ENCODE results near the gene ADAMTS14.
"Not testable (repeated sequence)": the region's sequence is repeated elsewhere in the genome, so short reads cannot be mapped to it uniquely, and the experiment has no call there.

ADAMTS14 gene, protein sequence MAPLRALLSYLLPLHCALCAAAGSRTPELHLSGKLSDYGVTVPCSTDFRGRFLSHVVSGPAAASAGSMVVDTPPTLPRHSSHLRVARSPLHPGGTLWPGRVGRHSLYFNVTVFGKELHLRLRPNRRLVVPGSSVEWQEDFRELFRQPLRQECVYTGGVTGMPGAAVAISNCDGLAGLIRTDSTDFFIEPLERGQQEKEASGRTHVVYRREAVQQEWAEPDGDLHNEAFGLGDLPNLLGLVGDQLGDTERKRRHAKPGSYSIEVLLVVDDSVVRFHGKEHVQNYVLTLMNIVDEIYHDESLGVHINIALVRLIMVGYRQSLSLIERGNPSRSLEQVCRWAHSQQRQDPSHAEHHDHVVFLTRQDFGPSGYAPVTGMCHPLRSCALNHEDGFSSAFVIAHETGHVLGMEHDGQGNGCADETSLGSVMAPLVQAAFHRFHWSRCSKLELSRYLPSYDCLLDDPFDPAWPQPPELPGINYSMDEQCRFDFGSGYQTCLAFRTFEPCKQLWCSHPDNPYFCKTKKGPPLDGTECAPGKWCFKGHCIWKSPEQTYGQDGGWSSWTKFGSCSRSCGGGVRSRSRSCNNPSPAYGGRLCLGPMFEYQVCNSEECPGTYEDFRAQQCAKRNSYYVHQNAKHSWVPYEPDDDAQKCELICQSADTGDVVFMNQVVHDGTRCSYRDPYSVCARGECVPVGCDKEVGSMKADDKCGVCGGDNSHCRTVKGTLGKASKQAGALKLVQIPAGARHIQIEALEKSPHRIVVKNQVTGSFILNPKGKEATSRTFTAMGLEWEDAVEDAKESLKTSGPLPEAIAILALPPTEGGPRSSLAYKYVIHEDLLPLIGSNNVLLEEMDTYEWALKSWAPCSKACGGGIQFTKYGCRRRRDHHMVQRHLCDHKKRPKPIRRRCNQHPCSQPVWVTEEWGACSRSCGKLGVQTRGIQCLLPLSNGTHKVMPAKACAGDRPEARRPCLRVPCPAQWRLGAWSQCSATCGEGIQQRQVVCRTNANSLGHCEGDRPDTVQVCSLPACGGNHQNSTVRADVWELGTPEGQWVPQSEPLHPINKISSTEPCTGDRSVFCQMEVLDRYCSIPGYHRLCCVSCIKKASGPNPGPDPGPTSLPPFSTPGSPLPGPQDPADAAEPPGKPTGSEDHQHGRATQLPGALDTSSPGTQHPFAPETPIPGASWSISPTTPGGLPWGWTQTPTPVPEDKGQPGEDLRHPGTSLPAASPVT

DNA sequence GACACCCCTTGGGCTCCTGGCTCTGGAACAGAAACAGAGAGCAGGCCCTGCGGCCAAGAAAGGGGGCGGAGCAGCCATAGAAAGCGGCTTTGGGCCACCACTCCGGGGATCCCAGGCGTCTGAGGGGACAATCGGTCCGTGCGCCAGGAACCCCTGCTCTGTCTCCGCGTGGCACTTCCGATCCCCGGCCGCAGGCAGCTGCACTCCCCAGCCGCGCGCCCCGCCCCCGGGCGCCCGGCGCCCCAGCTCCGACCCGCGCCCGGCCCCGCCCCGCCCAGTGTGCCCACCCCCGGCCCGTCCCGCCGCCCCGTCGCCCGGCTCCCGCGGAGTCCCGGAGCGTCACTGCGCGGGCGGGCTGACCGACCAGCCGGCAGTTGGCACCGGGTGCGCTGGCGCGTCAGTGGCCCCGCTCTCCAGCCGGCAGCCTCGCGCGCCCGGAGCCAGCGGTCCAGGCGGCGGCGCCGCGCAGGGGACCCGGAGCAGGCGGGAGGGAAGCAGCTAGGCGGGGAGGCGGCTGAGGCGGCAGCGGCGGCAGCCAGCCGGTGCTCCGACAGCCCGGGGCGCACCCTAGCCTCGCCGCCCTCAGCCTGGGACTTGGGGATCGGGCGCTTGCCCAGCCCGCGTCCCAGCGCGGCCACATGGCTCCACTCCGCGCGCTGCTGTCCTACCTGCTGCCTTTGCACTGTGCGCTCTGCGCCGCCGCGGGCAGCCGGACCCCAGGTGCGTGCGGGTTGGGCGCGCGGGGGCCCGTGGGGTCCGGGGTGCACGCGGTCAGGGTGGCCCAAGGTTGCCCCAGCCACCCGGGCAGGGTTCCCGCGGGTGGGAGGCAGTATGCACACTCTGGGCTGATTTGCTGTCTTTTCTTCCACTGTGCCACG, at the start of gene ADAMTS14:
Gene ADAMTS14 (plus strand): TSS at position 342 of the 878 bp plus-strand sequence. CDS start 297 bp downstream, at position 639.
- DNase-seq (ENCODE audit: low read depth in 2 of 2) = no peak

DNA sequence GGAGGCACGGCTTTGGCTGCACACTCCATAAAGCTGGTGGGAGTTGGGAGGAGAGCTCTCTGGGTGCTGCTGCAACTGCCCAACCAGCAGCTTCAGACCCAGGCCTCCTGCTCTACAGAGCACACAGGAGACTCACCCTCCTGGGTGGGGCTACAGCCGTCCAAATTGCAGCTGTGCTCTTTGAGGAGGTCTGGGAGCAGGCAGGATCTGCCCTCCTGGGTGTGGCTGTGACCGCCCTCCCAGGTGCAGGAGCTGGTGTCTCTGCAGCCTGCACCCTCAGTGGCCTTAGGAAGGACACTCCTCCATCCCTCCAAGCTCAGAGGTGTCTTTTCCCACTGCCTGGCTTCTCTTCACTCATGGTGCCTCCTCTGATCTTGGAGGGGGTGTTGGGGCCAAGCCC, 49.8 kb upstream of the ADAMTS14 start:
- no peak for DNase-seq (ENCODE audit: low read depth in 2 of 2)

DNA sequence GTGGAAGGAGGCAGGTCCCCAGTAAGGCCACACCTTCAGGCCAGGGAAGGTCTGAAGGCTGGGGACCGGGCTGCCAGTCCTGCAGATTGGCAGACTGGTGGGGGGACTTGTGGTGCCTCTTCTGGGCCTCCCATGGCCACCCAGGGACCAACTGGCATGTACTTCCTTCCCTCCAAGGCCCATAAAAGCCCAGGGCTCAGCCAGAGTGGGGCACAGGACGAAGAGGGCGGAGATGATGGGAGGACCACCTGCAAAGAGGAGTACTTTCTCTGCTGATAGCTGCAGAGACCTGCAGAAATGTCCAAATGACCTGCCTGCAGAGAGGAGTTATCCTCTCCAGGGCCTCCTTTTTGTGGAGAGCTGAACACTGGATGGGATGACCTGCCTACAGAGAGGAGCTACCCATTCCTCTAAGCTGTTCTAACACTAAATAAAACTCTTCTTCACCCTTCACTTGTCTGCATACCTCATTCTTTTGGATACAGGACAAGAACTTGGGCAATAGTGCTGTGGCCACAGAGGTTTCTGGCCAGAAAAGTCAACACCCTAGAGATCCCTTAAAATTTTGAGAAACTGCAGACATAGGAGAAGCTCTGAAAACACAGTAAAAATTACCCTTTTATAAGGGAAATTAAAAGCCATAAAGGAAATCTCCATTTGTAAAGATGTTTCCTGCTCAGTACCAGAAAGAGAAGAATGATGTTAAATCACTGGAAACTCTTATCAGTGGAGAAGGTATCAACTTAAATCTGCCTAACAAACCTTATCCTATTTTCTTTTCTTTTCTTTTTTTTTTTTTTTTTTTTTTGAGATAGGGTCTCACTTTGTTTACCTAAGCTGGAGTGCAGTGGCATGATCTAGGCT, 49.1 kb upstream of the ADAMTS14 start:
- DNase-seq (ENCODE audit: low read depth in 2 of 2) = no peak

DNA sequence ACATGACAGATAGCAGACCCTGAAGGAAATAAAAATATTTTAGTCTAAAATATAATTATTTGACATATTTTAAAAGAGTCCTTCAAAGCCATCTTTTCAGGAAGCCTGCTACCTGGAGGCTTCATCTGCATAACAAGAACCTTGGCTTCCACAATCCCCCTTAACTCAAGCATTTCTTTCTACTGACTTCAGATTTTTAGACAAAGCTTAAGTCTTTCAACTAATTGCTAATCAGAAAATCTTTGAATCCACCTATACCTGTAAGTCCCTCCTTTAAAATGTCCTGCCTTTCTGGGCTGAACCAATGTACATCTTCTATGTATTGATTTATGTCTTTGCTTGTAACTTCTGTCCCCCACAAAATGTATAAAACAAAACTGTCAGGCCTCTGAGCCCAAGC, 46.2 kb upstream of the ADAMTS14 start:
- DNase-seq (ENCODE audit: low read depth in 2 of 2) = no peak

DNA sequence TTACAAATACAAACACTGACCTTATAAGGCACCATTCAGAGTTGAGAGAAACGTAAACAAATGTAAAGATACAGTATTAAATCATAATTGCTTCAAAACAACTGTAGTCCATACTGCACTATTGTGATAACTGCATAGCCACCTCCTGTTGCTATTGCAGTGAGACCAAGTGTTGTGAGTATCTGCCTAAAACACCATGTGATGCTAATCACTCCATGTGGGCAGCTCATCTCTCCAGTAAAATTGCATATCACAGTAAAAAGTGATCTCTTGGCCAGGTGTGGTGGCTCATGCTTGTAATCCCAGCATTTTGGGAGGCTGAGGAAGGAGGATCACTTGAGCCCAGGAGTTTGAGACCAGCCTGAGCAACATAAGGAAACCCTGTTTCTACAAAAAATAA, 43.0 kb upstream of the ADAMTS14 start:
- DNase-seq (ENCODE audit: low read depth in 2 of 2) = no peak

DNA sequence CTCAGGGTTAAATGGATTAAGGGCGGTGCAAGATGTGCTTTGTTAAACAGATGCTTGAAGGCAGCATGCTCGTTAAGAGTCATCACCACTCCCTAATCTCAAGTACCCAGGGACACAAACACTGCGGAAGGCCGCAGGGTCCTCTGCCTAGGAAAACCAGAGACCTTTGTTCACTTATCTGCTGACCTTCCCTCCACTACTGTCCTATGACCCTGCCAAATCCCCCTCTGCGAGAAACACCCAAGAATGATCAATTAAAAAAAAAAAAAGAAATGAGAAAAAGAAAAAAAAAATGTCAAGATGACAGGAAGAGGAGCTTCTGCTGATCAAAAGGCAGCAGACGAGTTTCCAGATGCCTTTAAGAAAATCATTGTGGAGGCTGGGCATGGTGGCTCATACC, 40.6 kb upstream of the ADAMTS14 start:
- DNase-seq (ENCODE audit: low read depth in 2 of 2) = not testable (repeated sequence)

DNA sequence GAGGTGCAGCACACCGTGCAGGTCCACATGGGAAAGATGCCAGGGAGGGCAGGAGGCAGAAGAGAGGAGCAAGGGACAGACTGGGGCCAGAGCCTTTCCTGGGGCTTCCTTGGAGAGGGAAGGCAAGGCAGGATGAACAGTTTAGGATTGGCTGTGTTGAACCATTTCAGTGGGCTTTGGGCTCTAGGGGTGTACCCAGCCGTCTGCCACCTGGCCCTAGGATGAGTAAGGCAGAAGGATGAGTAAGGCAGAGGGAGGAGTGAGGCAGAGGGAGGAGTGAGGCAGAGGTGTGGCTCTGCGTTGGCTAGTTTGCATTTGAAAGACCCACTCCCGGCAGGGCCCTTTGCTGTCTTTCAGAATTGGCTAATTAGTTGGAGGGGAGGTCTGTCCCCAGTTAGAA, 38.3 kb upstream of the ADAMTS14 start:
- DNase-seq (ENCODE audit: low read depth in 2 of 2) = no peak

DNA sequence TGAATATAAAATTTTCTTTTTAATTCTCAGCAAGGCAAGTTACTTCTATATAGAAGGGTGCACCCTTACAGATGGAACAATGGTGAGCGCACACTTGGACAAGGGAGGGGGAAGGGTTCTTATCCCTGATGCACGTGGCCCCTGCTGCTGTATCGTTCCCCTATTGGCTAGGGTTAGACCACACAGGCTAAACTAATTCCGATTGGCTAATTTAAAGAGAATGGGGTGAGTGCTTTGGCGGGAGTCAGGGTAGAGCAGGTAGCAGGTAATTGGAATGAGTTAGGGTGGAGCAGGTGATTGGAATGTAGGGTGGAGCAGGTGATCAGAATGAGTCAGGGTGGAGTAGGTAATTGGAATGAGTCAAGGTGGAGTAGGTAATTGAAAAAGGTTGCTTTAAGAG, 37.8 kb upstream of the ADAMTS14 start:
- DNase-seq (ENCODE audit: low read depth in 2 of 2) = not testable (repeated sequence)

DNA sequence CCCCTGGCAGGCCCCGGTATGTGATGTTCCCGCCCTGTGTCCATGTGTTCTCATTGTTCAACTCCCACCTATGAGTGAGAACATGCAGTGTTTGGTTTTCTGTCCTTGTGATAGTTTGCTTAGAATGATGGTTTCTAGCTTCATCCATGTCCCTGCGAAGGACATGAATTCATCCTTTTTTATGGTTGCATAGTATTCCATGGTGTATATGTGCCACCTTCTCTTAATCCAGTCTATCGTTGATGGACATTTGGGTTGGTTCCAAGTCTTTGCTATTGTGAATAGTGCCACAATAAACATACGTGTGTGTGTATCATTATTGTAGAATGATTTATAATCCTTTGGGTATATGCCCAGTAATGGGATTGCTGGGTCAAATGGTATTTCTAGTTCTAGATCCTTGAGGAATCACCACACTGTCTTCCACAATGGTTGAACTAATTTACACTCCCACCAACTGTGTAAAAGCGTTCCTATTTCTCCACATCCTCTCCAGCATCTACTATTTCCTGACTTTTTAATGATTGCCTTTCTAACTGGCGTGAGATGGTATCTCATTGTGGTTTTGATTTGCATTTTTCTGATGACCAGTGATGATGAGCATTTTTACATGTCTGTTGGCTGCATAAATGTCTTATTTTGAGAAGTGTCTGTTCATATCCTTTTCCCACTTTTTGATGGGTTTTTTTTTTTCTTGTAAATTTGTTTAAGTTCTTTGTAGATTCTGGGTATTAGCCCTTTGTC, 32.5 kb upstream of the ADAMTS14 start:
- DNase-seq (ENCODE audit: low read depth in 2 of 2) = not testable (repeated sequence)

DNA sequence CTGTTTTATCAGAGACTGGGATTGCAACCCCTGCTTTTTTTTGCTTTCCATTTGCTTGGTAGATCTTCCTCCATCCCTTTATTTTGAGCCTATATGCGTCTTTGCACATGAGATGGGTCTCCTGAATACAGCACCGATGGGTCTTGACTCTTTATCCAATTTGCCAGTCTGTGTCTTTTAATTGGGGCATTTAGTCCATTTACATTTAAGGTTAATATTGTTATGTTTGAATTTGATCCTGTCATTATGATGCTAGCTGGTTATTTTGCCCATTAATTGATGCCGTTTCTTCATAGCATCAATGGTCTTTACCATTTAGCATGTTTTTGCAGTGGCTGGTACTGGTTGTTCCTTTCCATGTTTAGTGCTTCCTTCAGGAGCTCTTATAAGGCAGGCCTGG, 29.0 kb upstream of the ADAMTS14 start:
- not testable (repeated sequence) for DNase-seq (ENCODE audit: low read depth in 2 of 2)

DNA sequence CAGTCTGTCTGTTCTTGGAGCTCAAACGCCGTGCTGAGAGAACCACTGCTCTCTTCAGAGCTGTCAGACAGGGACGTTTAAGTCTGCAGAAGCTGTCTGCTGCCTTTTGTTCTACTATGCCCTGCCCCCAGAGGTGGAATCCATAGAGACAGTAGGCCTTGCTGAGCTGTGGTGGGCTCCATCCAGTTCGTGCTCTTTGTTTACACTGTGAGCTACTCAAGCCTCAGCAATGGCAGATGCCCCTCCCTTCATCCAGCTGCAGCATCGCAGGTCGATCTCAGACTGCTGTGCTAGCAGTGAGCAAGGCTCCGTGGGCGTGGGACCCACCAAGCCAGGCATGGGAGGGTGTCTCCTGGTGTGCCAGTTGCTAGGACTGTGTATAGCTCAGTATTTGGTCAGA, 27.3 kb upstream of the ADAMTS14 start:
- not testable (repeated sequence) for DNase-seq (ENCODE audit: low read depth in 2 of 2)

DNA sequence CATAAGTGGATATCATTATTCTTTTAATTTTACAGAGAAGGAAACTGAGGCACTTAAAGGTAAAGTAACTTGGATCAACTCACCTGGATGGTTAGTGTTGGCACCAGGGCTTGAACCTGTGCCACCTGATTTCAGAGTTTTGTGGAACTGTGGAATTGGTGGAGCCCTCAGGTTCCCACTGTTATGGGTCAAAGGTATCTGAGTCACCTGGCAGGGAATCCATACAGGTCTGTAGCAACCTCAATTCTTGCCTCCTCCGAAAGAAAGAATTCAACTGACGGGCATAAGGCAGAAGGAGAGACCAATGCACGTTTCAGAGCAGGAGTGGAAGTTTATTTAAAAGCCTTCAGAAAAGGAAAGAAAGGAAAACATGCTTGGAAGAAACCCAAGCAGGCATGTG, 25.2 kb upstream of the ADAMTS14 start:
- no peak for DNase-seq (ENCODE audit: low read depth in 2 of 2)

DNA sequence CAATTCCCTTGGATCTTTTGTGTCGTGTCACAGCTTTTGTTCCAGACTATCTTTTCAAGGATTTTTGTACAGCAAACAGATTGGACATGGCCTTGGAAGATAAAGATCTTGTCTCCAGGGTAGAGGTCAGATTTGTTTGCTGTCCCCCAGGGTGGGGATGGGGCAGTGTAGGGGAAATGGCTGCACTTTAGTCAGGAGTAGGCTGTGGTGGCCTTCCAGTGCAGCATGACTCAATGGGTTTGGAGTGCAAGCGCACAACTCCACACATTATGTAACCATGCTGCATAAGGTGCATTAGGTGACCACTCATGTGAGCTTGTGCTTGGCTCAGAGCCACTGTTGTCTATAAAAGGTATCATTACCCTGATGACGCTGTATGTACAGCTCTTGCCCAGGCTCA, 23.9 kb upstream of the ADAMTS14 start:
- no peak for DNase-seq (ENCODE audit: low read depth in 2 of 2)

DNA sequence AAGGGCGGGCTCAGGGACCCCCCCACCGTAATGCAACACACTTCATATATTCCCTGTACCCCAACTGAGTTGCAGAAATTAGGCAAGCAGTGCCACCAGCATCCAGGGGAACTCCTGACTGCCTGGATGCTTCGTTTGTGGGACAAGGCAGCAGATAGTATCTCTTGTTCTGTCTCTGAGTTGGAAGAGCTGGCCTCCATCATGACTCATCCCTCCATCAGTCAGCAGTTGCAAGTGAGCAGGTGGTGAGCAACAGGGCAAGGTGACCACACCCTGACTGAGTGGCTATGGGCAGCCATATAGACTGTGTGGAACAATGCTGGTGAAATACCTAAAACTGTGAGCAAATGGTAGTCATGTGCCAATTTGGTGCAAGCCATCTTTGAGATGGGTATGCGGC, 22.8 kb upstream of the ADAMTS14 start:
- DNase-seq (ENCODE audit: low read depth in 2 of 2) = no peak

DNA sequence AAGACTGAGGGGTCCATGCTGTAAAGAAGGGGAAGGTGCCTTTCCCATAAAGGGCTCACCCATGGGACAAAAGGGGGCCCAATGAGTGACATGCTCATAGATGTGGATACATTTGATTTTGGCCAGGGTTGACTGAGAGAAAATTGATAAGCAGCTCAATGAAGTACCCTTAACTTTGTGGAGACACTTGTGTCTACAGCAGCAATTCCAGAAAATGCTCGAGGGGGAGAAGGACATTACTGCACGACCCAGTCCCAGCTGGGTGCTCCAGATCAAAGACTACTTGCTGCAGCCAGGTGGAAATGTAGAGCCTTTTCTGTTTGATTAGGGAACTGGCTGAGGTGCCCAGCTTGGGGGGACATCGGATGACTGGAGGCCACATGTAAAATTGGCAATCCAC, 22.2 kb upstream of the ADAMTS14 start:
- no peak for DNase-seq (ENCODE audit: low read depth in 2 of 2)

DNA sequence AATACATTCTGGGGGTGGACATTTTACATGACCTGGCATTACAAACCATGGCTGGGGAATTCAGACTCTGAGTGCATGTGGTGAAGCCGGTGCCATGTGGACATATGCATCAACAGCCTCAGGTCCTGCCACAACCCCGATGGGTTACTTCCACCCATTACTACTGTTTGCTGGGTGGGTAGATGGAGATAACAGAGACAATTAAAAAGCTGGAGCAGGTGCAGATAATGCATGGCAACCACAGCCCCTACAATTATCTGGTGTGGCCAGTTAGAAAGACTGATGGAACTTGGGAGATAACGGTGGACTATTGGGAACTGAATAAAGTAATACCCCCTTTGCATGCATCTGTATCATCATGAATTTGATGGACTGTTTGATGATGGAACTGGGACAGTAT, 21.6 kb upstream of the ADAMTS14 start:
- no peak for DNase-seq (ENCODE audit: low read depth in 2 of 2)

DNA sequence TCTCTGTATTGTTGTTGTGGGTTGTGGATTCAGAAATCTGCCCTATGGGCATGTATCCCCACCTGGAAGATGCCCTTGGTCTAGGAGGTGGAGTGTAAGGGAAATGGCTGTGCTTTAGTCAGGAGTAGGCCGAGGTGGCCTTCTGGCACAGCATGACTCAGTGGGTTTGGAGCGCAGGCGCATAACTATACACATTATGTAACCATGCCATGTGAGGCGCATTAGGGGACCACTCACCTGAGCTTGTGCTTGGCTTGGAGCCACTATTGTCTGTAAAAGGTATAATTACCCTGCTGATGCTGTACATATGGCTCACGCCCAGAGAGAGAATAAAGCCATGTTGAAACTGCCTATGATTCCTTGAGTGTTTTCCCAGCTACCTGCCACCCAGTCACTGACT, 20.6 kb upstream of the ADAMTS14 start:
- no peak for DNase-seq (ENCODE audit: low read depth in 2 of 2)

DNA sequence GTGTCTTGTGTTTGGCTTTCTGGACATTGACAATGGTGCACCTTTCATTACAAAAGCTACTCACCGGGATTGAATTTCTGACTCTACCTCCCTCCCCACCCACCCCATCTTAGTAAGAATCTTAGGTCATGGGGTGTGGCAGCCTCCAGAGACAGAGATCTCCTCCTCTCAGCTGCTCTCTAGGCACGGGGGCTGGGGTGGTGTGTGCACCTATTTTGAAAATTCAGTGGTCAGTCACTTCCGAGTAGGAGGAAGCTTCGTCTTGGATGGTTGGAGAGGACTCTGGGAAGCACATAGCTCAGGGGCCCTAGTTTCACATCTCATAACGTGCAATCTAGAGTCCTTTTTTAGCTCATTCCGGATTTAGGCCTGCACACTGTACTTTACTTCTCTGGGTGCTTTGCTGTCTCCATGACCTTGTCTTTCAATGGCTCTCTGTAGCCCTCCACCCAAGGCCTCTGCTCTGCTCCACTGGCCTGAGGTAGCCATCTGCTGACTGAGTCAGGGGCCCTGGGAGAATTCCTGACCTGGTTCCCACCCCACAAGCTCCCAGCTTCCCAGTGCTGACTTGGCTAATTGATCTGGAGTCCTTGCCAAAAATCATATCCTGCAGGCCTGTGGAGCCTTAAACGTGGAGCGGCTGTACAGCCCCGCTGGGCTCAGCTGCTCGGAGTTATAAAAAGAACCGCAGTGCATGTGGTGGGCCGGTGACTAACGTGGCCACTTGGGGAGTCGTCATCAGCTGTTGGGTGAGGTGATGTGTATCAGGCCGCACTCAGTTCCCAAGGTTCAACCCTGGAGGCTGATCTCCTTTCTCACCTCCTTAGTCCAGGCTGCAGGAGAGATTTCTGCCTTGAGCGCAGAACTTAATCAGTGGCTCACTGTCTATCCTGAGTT, 19.3 kb upstream of the ADAMTS14 start:
- DNase-seq (ENCODE audit: low read depth in 2 of 2) = no peak
